Stimulated activated effector memory CD8-positive, alpha-beta T cell treated with anti-CD3 and anti-CD28 coated beads, Interleukin-12 subunit alpha, Interleukin-12 subunit beta, amount 100 ng/mL, for 72 hours (primary cell): ENCODE results near the gene GMDS.

Experiments used
- ATAC-seq: fragments of 150-1000 bp; cut with Tn5 transposase; 2 replicates; pipeline ENCODE4 v1.10.0; 2021
- DNase-seq, 2 donors: peaks; one replicate each; pipeline ENCODE4 v3.0.0; 2021 to 2022; ENCODE audit warnings: low spot score in 2 of 2
- H3K27ac Mint-ChIP-seq: one replicate; pipeline ENCODE4 v1.8.0; 2022; ENCODE audit warnings: mild to moderate bottlenecking, mixed read lengths
- H3K36me3 Mint-ChIP-seq: one replicate; pipeline ENCODE4 v1.8.0; 2022; ENCODE audit warnings: mild to moderate bottlenecking, mixed read lengths
- H3K4me1 Mint-ChIP-seq: one replicate; pipeline ENCODE4 v1.8.0; 2022; ENCODE audit warnings: mixed read lengths
- H3K4me3 Mint-ChIP-seq: one replicate; pipeline ENCODE4 v1.8.0; 2022; ENCODE audit warnings: mild to moderate bottlenecking, mixed read lengths
- H3K9me3 Mint-ChIP-seq: one replicate; pipeline ENCODE4 v1.8.0; 2022; ENCODE audit warnings: mixed read lengths

The GMDS gene

DNA sequence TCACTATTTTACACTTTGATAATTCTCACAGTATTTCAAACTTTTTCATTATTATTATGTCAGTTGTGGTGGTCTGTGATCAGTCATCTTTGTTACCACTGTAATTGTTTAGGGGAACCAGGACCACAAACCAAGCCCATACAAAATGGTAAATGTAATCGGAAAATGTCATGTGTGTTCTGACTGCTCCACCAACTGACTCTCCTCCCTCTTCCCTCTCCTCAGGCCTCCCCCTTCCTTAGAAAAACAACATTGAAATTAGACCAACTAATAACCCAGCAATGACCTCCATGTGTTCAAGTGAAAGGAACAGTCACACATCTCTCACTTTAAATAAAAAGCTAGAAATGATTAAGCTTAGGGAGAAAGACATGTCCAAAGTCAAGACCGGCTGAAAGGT, 63.8 kb downstream of the GMDS start:
- ATAC-seq: peak; percentile 76
- no peaks in the 10 kb centered on the region for H3K36me3 Mint-ChIP-seq
- no peak overlapping the region for H3K27ac Mint-ChIP-seq
- H3K9me3 Mint-ChIP-seq: peaks cover 8% of the 10 kb centered on the region
- no peak for DNase-seq
- H3K4me1 Mint-ChIP-seq: peaks cover 24% of the 10 kb centered on the region
- no peak overlapping the region for H3K4me3 Mint-ChIP-seq

DNA sequence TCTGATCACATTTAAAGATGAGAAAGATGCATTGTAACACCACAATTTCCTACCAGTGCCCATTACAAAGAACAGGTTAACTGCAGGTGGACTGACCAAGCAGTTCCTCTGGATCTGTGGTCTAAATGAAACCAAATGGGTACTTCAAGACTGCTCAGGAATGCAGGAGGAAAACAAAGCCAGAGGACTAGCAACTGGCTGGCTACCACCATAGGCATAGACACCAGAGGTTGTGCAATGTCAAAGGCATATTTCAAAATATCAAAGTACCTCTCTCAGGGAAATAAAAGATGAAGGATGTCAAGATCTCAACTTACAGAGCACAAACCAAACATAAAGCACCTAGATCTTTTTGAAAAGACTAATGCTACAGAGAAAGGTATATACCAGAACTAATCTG, 65.5 kb downstream of the GMDS start:
- H3K36me3 Mint-ChIP-seq: no peaks in the 10 kb centered on the region
- H3K27ac Mint-ChIP-seq: no peak overlapping the region
- H3K4me1 Mint-ChIP-seq: peaks cover 27% of the 10 kb centered on the region
- DNase-seq (no peak), ATAC-seq (no peak)
- H3K9me3 Mint-ChIP-seq: peaks cover 8% of the 10 kb centered on the region
- H3K4me3 Mint-ChIP-seq: no peak overlapping the region

DNA sequence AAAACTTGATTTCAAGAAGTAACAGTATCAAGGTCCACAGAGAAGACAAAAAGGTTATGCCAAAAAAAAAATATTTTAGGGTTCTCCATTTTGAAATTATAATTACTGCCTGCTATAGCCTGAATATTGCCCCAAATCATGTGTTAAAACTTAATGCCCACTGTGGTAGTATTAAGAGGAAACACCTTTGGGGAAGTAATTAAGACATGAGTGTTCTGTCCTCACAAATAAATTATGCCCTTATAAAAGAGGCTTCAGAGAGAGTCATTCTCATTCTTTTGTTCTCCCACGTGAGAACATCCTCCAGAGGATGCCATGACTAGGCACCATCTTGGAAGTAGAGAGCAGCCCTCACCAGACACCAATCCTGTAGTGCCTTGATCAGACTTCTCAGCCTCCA, 66.2 kb downstream of the GMDS start:
- no peaks in the 10 kb centered on the region for H3K36me3 Mint-ChIP-seq
- no peak overlapping the region for H3K27ac Mint-ChIP-seq
- H3K4me1 Mint-ChIP-seq: peaks cover 24% of the 10 kb centered on the region
- H3K4me3 Mint-ChIP-seq: no peak overlapping the region
- H3K9me3 Mint-ChIP-seq: peaks cover 8% of the 10 kb centered on the region
- no peak for DNase-seq
- ATAC-seq: no peak

DNA sequence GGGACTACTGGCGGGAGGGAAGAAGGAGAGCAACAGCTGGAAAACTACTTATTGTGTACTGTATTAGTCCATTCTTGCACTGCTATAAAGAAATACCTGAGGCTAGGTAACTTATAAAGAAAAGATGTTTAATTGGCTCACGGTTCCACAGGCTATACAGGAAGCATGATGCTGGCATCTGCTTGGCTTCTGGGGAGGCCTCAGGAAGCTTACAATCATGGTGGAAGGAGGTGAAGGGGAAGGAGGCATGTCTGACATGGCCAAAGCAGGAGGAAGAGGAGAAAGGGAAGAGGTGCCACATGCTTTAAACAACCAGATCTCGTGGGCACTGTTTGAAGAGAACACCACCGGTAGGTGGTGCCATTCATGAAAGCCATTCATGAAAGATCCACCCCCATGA, 67.3 kb downstream of the GMDS start:
- DNase-seq (no peak), ATAC-seq (no peak)
- Mint-ChIP-seq H3K4me1 (peaks cover 21% of the 10 kb centered on the region), H3K36me3 (no peaks in the 10 kb centered on the region), H3K4me3 (no peak overlapping the region), H3K27ac (no peak overlapping the region), H3K9me3 (peaks cover 8% of the 10 kb centered on the region)

DNA sequence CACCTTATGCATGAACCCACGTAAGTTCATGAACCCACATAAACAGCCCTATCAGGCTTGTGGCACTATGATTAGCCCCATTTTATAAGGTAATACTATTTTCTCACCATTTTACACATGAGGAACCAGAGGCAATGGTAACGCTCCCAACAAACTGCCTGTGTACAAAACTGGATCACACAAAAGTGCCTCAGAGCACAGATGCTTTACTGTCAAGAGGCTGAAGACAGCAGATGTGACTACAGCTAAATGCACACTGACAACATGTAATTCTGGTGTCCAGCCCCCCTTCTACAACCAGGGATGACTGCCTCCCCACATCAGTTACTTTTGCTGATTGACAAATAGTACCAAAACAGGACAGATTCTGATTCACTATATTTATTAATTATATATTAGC, 69.6 kb downstream of the GMDS start:
- H3K27ac Mint-ChIP-seq: no peak overlapping the region
- no peak for ATAC-seq

DNA sequence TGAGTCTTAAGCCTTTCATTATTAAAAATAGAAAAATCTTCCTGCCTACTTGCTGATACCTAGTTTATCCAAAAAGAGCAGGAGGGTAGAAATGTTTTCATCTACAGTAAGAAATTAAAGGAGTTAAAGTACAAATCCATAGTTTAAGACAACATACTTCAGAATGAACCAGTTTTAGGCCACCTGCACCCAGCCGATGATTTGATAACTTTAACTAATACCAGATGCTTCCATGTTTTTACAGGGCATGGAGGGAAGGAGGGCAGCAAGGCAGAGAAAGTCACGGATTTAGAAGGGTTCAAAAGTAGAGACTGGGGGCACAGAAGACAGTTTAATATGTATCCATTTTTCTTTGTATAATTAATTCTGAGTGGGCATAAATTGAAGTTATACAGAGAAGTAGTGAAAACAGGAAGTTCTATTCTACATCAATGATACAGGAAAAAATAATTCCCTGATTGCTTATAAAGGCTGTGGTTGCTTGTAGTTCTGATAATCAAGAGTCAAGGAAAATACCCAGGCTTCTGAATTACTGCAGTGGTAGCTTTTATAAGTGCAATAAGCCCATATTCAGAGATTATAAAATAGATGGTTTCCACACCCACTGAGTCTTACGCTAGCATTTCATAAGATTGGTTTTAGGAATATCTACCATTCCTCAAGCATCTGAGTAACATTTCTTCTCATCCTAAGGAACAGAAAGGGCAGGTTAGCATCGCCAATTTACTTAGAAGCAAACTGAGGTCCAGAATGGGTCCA, 72.0 kb downstream of the GMDS start:
- no peaks in the 10 kb centered on the region for H3K36me3 Mint-ChIP-seq
- H3K4me1 Mint-ChIP-seq: peaks cover 24% of the 10 kb centered on the region
- no peak for ATAC-seq
- H3K9me3 Mint-ChIP-seq: peaks cover 8% of the 10 kb centered on the region
- H3K4me3 Mint-ChIP-seq: no peak overlapping the region
- DNase-seq: no peak
- H3K27ac Mint-ChIP-seq: no peak overlapping the region

More for the DNA sequence above, 69.6 kb downstream of the GMDS start:
- no peaks in the 10 kb centered on the region for H3K36me3 Mint-ChIP-seq
- H3K4me3 Mint-ChIP-seq: no peak overlapping the region
- peaks cover 23% of the 10 kb centered on the region for H3K4me1 Mint-ChIP-seq
- no peak for DNase-seq
- peaks cover 8% of the 10 kb centered on the region for H3K9me3 Mint-ChIP-seq

DNA sequence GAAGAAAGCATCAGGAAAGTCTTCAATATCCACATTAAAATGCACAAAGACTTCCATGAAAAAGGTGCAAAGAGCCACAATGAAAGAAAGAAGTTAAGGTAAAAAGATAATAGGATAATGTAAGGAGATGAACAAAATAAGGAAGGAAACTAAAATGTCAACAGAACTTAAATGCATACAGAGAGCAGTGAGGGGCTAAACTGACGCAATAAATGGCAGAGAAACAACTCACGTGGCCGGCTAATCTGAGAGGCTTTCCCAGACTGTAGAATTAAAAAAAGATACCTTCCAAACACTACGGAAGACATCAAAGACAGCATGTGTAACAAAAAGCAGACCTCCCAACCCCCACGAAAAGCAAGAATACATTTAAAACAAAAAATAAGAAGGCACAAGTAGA, 73.7 kb downstream of the GMDS start:
- ATAC-seq (no peak), DNase-seq (no peak)
- Mint-ChIP-seq H3K9me3 (no peaks in the 10 kb centered on the region), H3K27ac (no peak overlapping the region), H3K4me1 (peaks cover 20% of the 10 kb centered on the region), H3K36me3 (no peaks in the 10 kb centered on the region), H3K4me3 (no peak overlapping the region)

DNA sequence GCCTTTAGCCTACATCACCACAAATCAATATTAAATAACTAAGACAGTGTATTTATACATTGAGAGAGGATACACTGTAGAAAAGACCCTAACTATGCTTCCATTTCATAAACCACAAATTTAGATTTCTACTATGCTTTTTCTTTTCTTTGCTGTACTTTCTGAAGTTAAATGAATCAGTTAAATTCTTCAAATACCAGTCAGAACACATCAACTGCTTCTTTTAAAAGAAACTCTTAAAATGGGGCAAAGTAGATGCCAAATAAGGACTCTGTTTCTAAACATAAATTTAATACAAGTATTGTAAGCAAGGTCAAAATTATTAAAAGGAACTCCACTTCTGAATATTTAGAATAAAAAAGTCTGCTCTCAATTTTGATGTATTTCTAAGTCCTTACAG, 76.9 kb downstream of the GMDS start:
- Mint-ChIP-seq H3K27ac (no peak overlapping the region), H3K36me3 (no peaks in the 10 kb centered on the region), H3K4me3 (no peak overlapping the region), H3K9me3 (no peaks in the 10 kb centered on the region), H3K4me1 (peaks cover 26% of the 10 kb centered on the region)
- ATAC-seq: no peak
- DNase-seq: no peak

DNA sequence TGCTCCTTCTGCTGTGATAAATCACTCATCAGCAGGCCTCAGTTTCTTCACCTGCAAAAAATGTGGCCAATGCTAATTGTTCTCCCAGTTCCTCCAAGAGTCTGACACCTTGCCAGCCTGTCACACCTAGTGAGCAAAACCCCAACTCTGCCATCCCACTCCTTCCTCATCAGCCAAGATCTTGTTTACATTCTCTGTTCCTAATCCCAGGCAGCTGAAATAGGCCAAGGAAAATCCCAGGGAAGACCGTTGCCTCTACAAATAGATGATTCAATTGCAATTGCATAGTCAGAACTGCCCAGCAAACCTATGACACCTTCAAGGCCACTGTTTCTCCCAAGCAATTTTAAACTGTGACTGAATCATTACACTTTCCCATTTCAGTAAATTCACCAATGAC, 78.7 kb downstream of the GMDS start:
- ATAC-seq: no peak
- Mint-ChIP-seq H3K36me3 (no peaks in the 10 kb centered on the region), H3K4me1 (peaks cover 37% of the 10 kb centered on the region), H3K9me3 (no peaks in the 10 kb centered on the region), H3K4me3 (no peak overlapping the region), H3K27ac (no peak overlapping the region)
- DNase-seq: no peak

DNA sequence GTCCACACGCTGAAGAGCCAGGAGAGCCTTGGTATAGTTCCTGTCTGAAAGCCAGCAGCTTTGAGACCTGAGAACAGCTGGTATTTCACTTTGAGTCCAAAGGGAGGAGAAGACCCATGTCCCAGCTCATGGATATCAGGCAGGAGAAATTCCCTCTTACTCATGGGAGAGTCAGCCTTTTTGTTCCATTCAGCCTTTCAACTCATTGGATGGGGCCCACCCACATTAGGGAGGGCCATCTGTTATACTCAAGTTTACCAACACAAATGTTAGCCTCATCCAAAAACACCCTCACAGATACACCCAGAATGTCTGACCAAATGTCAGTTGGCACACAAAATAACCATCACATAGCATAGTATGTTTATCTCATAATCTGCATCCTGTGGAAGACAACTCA, 80.1 kb downstream of the GMDS start:
- H3K9me3 Mint-ChIP-seq: no peaks in the 10 kb centered on the region
- no peak for ATAC-seq
- no peak overlapping the region for H3K4me3 Mint-ChIP-seq
- H3K36me3 Mint-ChIP-seq: no peaks in the 10 kb centered on the region
- H3K27ac Mint-ChIP-seq: no peak overlapping the region
- H3K4me1 Mint-ChIP-seq: peaks cover 33% of the 10 kb centered on the region
- DNase-seq: no peak

DNA sequence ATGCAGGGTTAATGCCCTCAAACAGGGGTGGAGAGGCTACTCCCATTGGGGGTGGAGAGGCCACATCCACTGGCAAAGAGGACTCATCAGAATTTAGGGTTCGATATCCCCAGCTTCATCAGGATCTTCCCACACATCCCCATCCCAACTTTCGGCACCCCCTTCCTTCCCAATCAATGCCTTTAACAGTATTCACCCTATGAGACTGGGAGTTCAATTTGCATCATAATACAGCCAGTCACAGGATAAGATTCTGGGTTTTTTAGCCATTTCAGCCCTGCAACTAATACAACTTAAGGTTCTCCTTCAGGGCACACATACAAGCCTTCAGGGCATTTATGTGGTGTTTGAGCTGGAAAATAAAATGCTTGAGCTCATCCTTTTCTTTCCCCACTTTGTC, 80.9 kb downstream of the GMDS start:
- no peaks in the 10 kb centered on the region for H3K36me3 Mint-ChIP-seq
- ATAC-seq: no peak
- no peaks in the 10 kb centered on the region for H3K9me3 Mint-ChIP-seq
- H3K4me1 Mint-ChIP-seq: peaks cover 33% of the 10 kb centered on the region
- no peak for DNase-seq
- H3K4me3 Mint-ChIP-seq: no peak overlapping the region
- no peak overlapping the region for H3K27ac Mint-ChIP-seq

DNA sequence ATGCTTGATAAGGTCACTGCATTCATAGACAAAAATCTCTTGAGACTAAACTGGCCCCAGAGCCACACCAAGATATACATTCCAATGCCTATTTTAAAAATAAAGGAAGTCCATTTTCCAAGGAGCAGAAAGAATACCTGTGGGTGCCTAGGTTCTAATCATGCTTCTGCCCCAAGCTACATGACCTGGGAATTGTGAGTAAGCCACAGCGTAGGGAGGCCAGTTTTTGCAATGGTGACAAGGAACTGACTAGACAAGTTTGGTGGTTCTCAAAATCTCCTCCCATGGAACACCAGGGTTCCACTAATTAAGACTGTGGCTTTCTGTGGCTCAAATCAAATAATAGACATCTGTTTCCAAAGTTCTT, 83.3 kb downstream of the GMDS start:
- DNase-seq (no peak), ATAC-seq (no peak)
- no peaks in the 10 kb centered on the region for H3K36me3 Mint-ChIP-seq
- no peaks in the 10 kb centered on the region for H3K9me3 Mint-ChIP-seq
- H3K27ac Mint-ChIP-seq: peak overlapping the region; percentile 57
- H3K4me3 Mint-ChIP-seq: no peak overlapping the region
- peaks cover 49% of the 10 kb centered on the region for H3K4me1 Mint-ChIP-seq

DNA sequence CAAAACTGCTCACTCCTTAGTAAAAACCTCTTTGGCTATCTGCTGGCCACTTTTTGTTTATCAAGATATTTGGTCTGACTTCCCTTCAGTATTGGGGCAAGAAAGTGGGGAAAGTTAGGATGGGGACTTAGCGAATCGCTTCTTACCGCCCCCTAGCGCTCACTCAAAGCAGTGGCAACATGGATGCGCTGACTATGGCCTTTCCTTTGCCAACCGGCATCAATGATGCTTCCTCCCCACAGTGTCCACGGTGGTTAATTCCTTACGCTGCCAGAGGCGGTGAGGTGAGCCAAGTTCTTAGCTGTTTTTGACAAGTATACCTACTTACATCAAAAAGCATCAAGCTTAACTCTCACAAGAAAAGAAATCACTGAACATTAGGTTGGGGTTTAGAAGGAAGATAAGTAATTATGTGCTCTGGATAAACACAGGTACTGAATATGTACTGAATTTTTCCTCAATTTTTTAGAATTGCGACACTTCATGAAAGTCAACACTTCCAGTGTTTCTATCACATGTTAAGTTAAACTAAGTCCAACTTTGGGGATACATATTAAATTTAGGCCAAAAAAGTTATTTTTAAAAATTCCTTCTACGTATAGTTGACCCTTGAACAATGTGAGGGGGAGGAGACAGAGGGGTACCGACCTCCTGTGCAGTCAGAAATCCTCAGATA, 86.7 kb downstream of the GMDS start:
- ATAC-seq (no peak), DNase-seq (no peak)
- Mint-ChIP-seq H3K27ac (no peak overlapping the region), H3K4me1 (peaks cover 43% of the 10 kb centered on the region), H3K9me3 (no peaks in the 10 kb centered on the region), H3K4me3 (no peak overlapping the region), H3K36me3 (no peaks in the 10 kb centered on the region)

DNA sequence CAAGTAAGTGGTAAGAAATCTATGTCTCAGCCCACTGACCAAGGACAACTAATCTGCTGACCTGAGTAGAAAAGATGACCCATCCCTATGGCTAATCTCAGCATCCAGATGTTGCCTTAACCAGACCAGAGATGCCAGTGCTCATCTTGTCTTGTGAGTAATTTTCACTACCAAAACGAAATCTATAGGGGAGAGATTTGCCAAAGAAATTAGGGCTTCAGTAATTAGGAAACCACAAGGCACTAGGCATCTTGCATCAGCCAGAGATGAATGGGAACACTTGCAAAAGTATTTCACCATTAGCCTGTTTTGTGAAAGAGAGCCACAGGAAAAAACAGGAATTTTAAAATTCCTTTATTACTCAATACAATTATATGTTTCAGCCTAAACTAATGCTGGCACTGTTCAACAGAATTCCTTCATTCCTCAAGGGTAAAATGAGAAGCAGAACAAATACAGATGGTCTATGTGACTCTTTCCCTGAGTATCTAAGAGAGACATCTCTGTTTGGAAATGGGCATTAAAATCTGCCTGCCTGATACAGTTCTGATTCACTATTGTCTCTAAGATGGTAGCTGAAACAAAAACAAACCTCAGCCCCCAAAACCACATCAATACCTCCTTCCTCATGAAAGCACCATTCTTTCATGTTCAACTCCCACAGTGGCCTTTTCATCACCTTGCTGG, 87.8 kb downstream of the GMDS start:
- Mint-ChIP-seq H3K4me3 (no peak overlapping the region), H3K36me3 (no peaks in the 10 kb centered on the region), H3K27ac (no peak overlapping the region), H3K4me1 (peaks cover 32% of the 10 kb centered on the region), H3K9me3 (no peaks in the 10 kb centered on the region)
- peak; percentile 75 for ATAC-seq
- no peak for DNase-seq

DNA sequence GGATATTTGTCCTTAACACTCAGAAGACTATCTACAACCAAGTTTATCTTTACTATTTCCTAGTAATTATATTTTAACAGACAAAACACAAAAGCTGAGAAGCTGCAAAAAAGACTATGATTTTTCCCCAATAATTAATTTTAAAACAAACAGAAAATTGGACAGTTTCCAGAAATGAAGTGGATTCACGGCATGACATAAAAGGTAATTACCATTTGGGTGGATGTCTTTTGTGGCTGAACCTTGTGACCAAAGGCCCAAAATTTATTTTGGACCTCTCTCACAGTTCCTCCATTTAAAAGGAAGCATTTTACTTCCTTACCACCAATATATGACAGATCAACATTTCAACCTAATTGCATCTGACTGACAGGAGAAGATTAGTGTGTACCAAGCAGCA, 90.2 kb downstream of the GMDS start:
- H3K9me3 Mint-ChIP-seq: no peaks in the 10 kb centered on the region
- no peak overlapping the region for H3K27ac Mint-ChIP-seq
- H3K4me3 Mint-ChIP-seq: no peak overlapping the region
- no peaks in the 10 kb centered on the region for H3K36me3 Mint-ChIP-seq
- peaks cover 19% of the 10 kb centered on the region for H3K4me1 Mint-ChIP-seq
- no peak for ATAC-seq
- no peak for DNase-seq
